Calu3 (cell line): ENCODE data around the gene ZNF697. TPM values are rescaled to one million over a fixed set of nuclear protein-coding genes. Genes with fewer than 3 reads are reported as not detected.
"Not testable (repeated sequence)": the region's sequence is repeated elsewhere in the genome, so short reads cannot be mapped to it uniquely, and the experiment has no call there.

ENCODE experiments used
- BruUV-seq: library from RNA; stranded (reverse); fragments of 400-500 nt; replicated peaks from 2 replicates; lab custom pipeline; 2021; lab: Mats Ljungman, UMichigan
- CTCF ChIA-PET: fragments of 300-600 bp; sonication (Branson Sonifier 250); formaldehyde crosslinking; loops from one replicate; lab custom pipeline; 2022; ENCODE audit warnings: antibody characterized with exemption; lab: Charles Lee
- DNase-seq: peaks from one replicate; pipeline ENCODE4 v3.0.0; 2022
- H3K27ac Mint-ChIP-seq: one replicate; pipeline ENCODE4 v1.8.0; 2022; ENCODE audit warnings: mixed read lengths; ENCODE audit not compliant: unreplicated experiment
- H3K27me3 Mint-ChIP-seq: one replicate; pipeline ENCODE4 v1.8.0; 2022; ENCODE audit warnings: mixed read lengths; ENCODE audit not compliant: unreplicated experiment
- H3K36me3 Mint-ChIP-seq: one replicate; pipeline ENCODE4 v1.8.0; 2022; ENCODE audit warnings: mild to moderate bottlenecking, moderate library complexity, mixed read lengths; ENCODE audit not compliant: insufficient read depth, unreplicated experiment
- H3K4me1 Mint-ChIP-seq: one replicate; pipeline ENCODE4 v1.8.0; 2022; ENCODE audit warnings: mild to moderate bottlenecking, low read depth, mixed read lengths; ENCODE audit not compliant: unreplicated experiment
- H3K4me3 Mint-ChIP-seq: one replicate; pipeline ENCODE4 v1.8.0; 2022; ENCODE audit warnings: mild to moderate bottlenecking, low read depth, moderate library complexity, mixed read lengths; ENCODE audit not compliant: unreplicated experiment
- H3K9me3 Mint-ChIP-seq: one replicate; pipeline ENCODE4 v1.8.0; 2022; ENCODE audit warnings: low read depth, mixed read lengths; ENCODE audit not compliant: unreplicated experiment
- intact Hi-C: fragments of 100-400 bp; cut with micrococcal nuclease; formaldehyde crosslinking; loops from one replicate; pipeline ENCODE4 v1.10.0; 2022; ENCODE audit not compliant: unreplicated experiment
- total RNA-seq: library from RNA; stranded (reverse); gene quantifications from 2 replicates; pipeline ENCODE4 v1.2.3, GENCODE V29; 2022
- TF ChIP-seq, protein P1 (sequence below): fragments of 200-600 bp; IDR thresholded peaks from one replicate; pipeline ENCODE4 v1.8.0; 2022; ENCODE audit warnings: antibody characterized with exemption; ENCODE audit not compliant: unreplicated experiment

ZNF697 gene
- total RNA-seq, 1 experiment from 2014 or later, result 4.8 TPM

DNA sequence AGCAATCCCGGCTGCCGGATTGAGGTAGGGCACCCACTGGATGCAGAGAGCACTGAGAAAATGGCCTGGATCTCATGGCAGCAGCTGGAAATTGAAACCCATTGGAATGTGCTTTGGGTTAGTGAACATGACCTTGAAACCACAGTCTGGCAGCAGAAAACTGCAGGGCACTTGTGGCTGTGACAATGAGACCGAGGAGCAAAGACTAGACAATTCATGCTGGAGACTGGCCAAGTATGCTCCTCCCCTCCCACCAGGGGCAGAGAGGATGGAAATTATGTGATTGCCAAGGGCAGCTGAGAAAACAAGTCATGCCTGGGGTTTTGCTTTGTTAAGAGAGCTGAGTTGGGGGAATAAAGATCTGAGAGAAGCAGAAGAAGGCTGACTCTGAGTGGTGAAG lies 60.7 kb downstream of the ZNF697 start:
- Mint-ChIP-seq H3K4me1 (peaks cover 25% of the 10 kb centered on the region), H3K27me3 (no peaks in the 10 kb centered on the region), H3K9me3 (no peaks in the 10 kb centered on the region), H3K27ac (no peak overlapping the region), H3K36me3 (no peaks in the 10 kb centered on the region), H3K4me3 (no peak overlapping the region)
- no TSS peak for BruUV-seq
- CTCF ChIA-PET, result no interaction called here
- intact Hi-C loops, result no loop called here
- TF ChIP-seq, protein P1, sequence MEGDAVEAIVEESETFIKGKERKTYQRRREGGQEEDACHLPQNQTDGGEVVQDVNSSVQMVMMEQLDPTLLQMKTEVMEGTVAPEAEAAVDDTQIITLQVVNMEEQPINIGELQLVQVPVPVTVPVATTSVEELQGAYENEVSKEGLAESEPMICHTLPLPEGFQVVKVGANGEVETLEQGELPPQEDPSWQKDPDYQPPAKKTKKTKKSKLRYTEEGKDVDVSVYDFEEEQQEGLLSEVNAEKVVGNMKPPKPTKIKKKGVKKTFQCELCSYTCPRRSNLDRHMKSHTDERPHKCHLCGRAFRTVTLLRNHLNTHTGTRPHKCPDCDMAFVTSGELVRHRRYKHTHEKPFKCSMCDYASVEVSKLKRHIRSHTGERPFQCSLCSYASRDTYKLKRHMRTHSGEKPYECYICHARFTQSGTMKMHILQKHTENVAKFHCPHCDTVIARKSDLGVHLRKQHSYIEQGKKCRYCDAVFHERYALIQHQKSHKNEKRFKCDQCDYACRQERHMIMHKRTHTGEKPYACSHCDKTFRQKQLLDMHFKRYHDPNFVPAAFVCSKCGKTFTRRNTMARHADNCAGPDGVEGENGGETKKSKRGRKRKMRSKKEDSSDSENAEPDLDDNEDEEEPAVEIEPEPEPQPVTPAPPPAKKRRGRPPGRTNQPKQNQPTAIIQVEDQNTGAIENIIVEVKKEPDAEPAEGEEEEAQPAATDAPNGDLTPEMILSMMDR, result no peak
- no peak for DNase-seq

DNA sequence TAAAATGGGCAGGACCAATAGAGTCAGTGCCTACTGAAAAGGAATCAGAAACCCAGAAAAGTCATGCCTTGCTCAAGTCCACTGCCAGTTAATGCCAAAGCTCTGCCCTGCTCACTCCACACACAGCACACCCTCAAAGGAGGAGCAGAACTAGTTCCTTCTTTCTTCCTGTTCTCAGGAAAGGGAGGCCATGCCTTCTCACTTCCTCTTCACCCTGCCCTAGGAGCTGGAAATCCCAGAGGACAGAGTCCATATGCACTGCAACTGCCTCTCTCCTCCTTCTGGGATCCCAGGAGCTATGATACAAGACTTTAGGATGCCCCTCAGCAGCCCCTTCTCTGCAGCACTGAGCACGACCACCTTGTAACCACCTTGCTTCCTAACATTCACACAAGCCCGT lies 62.3 kb downstream of the ZNF697 start:
- H3K27me3 Mint-ChIP-seq, DNase-seq, H3K4me3 Mint-ChIP-seq, intact Hi-C loops, H3K9me3 Mint-ChIP-seq, H3K27ac Mint-ChIP-seq, CTCF ChIA-PET, H3K36me3 Mint-ChIP-seq, BruUV-seq: not testable (repeated sequence)
- H3K4me1 Mint-ChIP-seq, result peaks cover 18% of the 10 kb centered on the region

DNA sequence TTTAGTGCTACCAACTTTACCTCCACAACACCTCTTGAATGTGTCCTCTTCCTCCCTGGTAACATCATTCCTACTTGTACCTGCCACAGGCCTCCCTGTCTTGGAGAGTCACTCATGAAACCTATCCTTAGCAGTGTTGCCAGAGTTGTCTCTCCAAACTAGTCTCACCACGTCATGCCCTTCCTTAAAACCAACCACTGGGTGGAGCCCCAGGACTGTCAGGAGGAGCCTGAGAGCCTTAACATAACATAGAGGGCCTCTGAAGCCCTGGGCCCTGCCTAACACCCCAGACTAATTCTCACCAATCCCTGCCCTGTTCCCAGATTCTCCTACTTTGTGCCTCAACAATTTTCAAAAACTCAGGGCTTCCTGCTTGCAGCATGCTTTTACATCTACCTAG lies 65.3 kb downstream of the ZNF697 start:
- peaks cover 16% of the 10 kb centered on the region for H3K4me1 Mint-ChIP-seq
- H3K36me3 Mint-ChIP-seq, result no peaks in the 10 kb centered on the region
- CTCF ChIA-PET, result interaction anchor here (0.6 kb wide), 1 partner anchor 81 kb away, joined by 3 read pairs; no protein-coding TSS in a partner anchor
- DNase-seq, result peak; percentile 52
- H3K4me3 Mint-ChIP-seq, result no peak overlapping the region
- H3K27me3 Mint-ChIP-seq, result no peaks in the 10 kb centered on the region
- peaks cover 3% of the 10 kb centered on the region for H3K9me3 Mint-ChIP-seq
- intact Hi-C loops, result no loop called here
- TF ChIP-seq, protein P1, result no peak
- no TSS peak for BruUV-seq
- H3K27ac Mint-ChIP-seq, result peak overlapping the region; percentile 43

DNA sequence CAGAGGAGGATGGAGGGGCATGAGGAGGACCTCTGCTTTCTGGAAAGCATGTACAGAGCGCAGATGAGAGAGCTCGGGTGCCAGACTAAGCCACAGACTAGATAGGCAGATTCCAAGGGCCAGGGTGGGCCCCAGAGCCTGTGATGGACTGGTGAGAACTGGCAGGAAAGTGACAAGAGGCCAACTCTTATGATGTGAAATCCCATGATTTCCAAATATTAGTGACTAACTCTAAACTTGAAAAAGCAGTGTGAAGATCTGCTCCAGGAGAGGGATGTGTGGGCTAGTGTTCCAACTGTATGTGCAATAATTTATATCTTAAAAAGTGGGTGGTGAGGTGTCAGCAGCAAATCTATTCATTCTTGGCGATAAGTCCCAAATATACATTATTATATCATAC lies 67.0 kb downstream of the ZNF697 start:
- BruUV-seq, H3K4me3 Mint-ChIP-seq, H3K9me3 Mint-ChIP-seq, H3K36me3 Mint-ChIP-seq, DNase-seq, CTCF ChIA-PET, H3K4me1 Mint-ChIP-seq, intact Hi-C loops, H3K27me3 Mint-ChIP-seq, H3K27ac Mint-ChIP-seq: not testable (repeated sequence)

DNA sequence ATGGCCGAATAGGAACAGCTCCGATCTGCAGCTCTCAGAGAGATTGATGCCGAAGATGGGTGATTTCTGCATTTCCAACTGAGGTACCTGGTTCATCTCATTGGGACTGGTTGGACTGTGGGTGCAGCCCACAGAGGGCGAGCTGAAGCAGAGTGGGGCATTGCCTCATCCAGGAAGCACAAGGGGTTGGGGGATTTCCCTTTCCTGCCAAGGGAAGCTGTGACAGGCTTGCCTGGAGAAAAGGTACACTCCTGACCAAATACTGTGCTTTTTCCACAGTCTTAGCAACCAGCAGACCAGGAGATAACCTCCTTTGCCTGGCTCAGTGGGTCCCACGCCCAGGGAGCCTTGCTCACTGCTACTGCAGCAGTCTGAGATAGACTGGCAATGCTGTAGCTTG lies 74.2 kb downstream of the ZNF697 start:
- H3K36me3 Mint-ChIP-seq, result no peaks in the 10 kb centered on the region
- BruUV-seq, result no TSS peak
- H3K4me1 Mint-ChIP-seq, result no peaks in the 10 kb centered on the region
- intact Hi-C loops, result no loop called here
- TF ChIP-seq, protein P1, result no peak
- H3K27me3 Mint-ChIP-seq, result peaks cover 36% of the 10 kb centered on the region
- no peak for DNase-seq
- no peak overlapping the region for H3K27ac Mint-ChIP-seq
- peaks cover 4% of the 10 kb centered on the region for H3K9me3 Mint-ChIP-seq
- H3K4me3 Mint-ChIP-seq, result no peak overlapping the region
- CTCF ChIA-PET, result no interaction called here

DNA sequence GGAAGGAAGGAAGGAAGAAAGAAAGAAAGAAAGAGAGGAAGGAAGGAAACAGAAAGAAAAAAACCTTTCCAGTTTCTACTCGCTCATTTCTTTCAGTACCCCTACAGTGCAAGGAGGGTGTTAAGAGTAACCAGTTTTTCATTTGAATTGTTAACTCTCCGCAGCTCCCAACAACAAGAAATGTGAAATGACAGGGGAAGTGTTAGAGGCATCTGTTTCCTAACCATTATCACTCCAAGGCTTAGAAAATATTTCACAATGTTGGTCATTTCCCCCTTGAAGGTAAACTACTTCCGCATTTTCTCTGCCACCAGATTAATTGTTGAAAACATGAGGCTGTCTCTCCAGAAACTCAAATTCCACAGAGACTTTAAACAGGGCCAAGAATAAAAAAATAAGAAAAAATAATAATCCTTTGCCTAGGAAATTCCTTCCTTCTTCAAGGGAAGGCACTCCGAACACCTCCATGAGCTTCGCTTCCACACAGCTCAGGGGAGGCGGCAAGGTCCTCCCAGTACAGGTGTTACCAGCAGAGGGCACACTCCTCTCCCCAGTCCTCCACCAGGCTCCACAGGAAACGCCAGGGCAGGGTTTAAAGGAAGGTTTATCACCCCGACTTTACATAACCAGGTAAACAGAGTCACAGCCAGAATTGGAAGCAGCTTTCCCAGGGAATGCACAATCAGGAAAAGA lies 78.0 kb downstream of the ZNF697 start:
- H3K9me3 Mint-ChIP-seq, intact Hi-C loops, H3K27ac Mint-ChIP-seq, BruUV-seq, H3K4me3 Mint-ChIP-seq, CTCF ChIA-PET, DNase-seq, H3K36me3 Mint-ChIP-seq: not testable (repeated sequence)
- Mint-ChIP-seq H3K27me3 (peaks cover 41% of the 10 kb centered on the region), H3K4me1 (peaks cover 13% of the 10 kb centered on the region)
